Ovary (tissue), 9 donors: ENCODE data around the gene TBL1XR1. TPM values are rescaled to one million over a fixed set of nuclear protein-coding genes. Genes with fewer than 3 reads are reported as not detected.

Experiments
- DNase-seq, 5 donors: peaks; one replicate each; pipeline ENCODE4 v3.0.0-alpha.2; 2019 to 2020
- H3K27ac ChIP-seq, 2 donors: fragments of 200-600 bp; one replicate each; pipeline versions ENCODE4 v1.5.1 to v1.8.0; 2019 to 2022
- H3K27me3 ChIP-seq: fragments of 200-600 bp; one replicate; pipeline ENCODE4 v1.8.0; 2022
- H3K36me3 ChIP-seq: fragments of 200-600 bp; sonication (generic); one replicate; pipeline ENCODE4 v1.5.1; 2019
- H3K4me1 ChIP-seq: one replicate; pipeline ENCODE4 v1.8.1; 2013; ENCODE audit warnings: mild to moderate bottlenecking, moderate library complexity; ENCODE audit not compliant: insufficient read depth
- H3K4me3 ChIP-seq: fragments of 200-600 bp; sonication (generic); one replicate; pipeline ENCODE4 v1.5.1; 2017
- H3K9me3 ChIP-seq, 2 donors: fragments of 200-600 bp in 1 of 2; sonication (generic) in 1 of 2; one replicate each; pipeline versions ENCODE4 v1.5.1 to v1.8.1; 2013 to 2019; ENCODE audit warnings: mild to moderate bottlenecking in 1 of 2, moderate library complexity in 1 of 2
- CTCF ChIP-seq, 3 donors: fragments of 450-650 bp in 2 of 3; fragments of 200-600 bp in 1 of 3; IDR thresholded peaks; one replicate each; pipeline versions ENCODE4 v1.5.1 to v1.8.0; 2016 to 2022; ENCODE audit warnings: antibody characterized with exemption in 3 of 3, mild to moderate bottlenecking in 1 of 3
- EP300 ChIP-seq: sonication (generic); formaldehyde crosslinking; IDR thresholded peaks from one replicate; pipeline ENCODE4 v1.6.1; 2017; ENCODE audit warnings: antibody characterized with exemption
- POLR2A ChIP-seq: fragments of 450-650 bp; IDR thresholded peaks from one replicate; pipeline ENCODE4 v1.6.1; 2017; ENCODE audit warnings: antibody characterized with exemption, mild to moderate bottlenecking, moderate library complexity
- WGBS, 3 donors: extraction: QIAGEN DNeasy Blood & Tissue Kit in 1 of 3; methylation state at CpG; one replicate each; pipeline versions ENCODE4 v1.1.5 to v1.1.7; 2013 to 2017; 5-methylcytosine and 5-hydroxymethylcytosine counted together
- intact Hi-C, 4 donors: fragments of 100-400 bp; cut with DNase I; formaldehyde crosslinking; loops; one replicate each; pipeline versions ENCODE4 v1.11.0 to v1.15.1; 2022 to 2023
- polyA plus RNA-seq, 2 donors: library from polyadenylated mRNA; stranded (reverse); fragments of 200-250 nt in 1 of 2; fragments of 350-450 nt in 1 of 2; fragmentation: Illumina TruSeq in 1 of 2; extraction: RNeasy Lipid Tissue Mini Kit (QIAGEN cat#74804) in 1 of 2; gene quantifications; one replicate each; pipeline ENCODE4 v1.2.3, GENCODE V29; 2013 to 2014
- total RNA-seq, 7 donors: library from RNA; depleted of rRNA in 2 of 7; stranded (reverse); fragments of >200 nt in 2 of 7; fragmentation: NEBNext Ultra II Directional in 3 of 7; extraction: Animal tissue kit (Norgen Biotek cat#: 25700) in 3 of 7; gene quantifications; one replicate each; pipeline versions ENCODE4 v1.1.0 to v1.2.4, GENCODE V29; 2016 to 2023
- donor health status: DM: no; HTN: no; CAD: no; lungs with moderate emphysema.
- donor health status: DM: no; HTN: no; CAD: no.
- donor health status: Bipolar disorder and iron deficiency.
- donor health status: DM: yes; HTN: yes; CAD: no.
- donor health status: DM: no; HTN: no; CAD: no.
- donor health status: DM: yes; HTN: yes; CAD: no.

The TBL1XR1 gene
- total and polyA plus RNA-seq, 9 donors = 30.0 to 160 (median 114) TPM

GRCh38 chr3:177061369-177061768, 135.9 kb downstream of the TBL1XR1 start:
- no peak for DNase-seq
- TF ChIP-seq CTCF (IDR thresholded peaks at IDR 0.05) = no peak
- TF ChIP-seq EP300 = no peak
- TF ChIP-seq POLR2A = no peak
- Histone ChIP-seq H3K4me3 (no peak overlapping the region), H3K27me3 (no peaks in the 10 kb centered on the region), H3K36me3 (no peaks in the 10 kb centered on the region), H3K4me1 (peaks cover 11% of the 10 kb centered on the region), H3K9me3 (no peaks in the 10 kb centered on the region), H3K27ac (no peak overlapping the region)
- intact Hi-C loops = loop anchor here in 2 of 4 donors (5.0 to 10.0 kb wide), 3 partner anchors 133 to 303 kb away; partner anchors contain the start of gene TBL1XR1 (in 2 of the 2)
- WGBS, 3 donors = 12 to 27% (median 19%) methylated on average over 4 of the region's 4 CpGs

GRCh38 chr3:177060492-177060891, 136.8 kb downstream of the TBL1XR1 start:
- H3K9me3 ChIP-seq = no peaks in the 10 kb centered on the region
- H3K27ac ChIP-seq = no peak overlapping the region
- intact Hi-C loops = loop anchor here in 2 of 4 donors (5.0 to 10.0 kb wide), 3 partner anchors 134 to 304 kb away; partner anchors contain the start of gene TBL1XR1 (in 2 of the 2)
- H3K36me3 ChIP-seq = no peaks in the 10 kb centered on the region
- peaks cover 8% of the 10 kb centered on the region for H3K4me1 ChIP-seq
- no peak for DNase-seq
- no peak overlapping the region for H3K4me3 ChIP-seq
- no peaks in the 10 kb centered on the region for H3K27me3 ChIP-seq
- TF ChIP-seq POLR2A (no peak), CTCF (IDR thresholded peaks at IDR 0.05) (no peak), EP300 (no peak)
- WGBS, 3 donors = 80 to 98% (median 89%) methylated on average over 1 of the region's 1 CpG

GRCh38 chr3:177058648-177059047, 138.6 kb downstream of the TBL1XR1 start:
- no peak for TF ChIP-seq EP300
- TF ChIP-seq POLR2A = no peak
- no peak for TF ChIP-seq CTCF (IDR thresholded peaks at IDR 0.05)
- Histone ChIP-seq H3K36me3 (no peaks in the 10 kb centered on the region), H3K27ac (no peak overlapping the region), H3K4me1 (peaks cover 6% of the 10 kb centered on the region), H3K27me3 (no peaks in the 10 kb centered on the region), H3K9me3 (no peaks in the 10 kb centered on the region), H3K4me3 (no peak overlapping the region)
- WGBS, 3 donors = 83 to 86% (median 84%) methylated on average over 2 of the region's 2 CpGs
- intact Hi-C loops = loop anchor here in 1 of 4 donors (10.0 kb wide), 1 partner anchor 136 kb away; the partner anchor contains the start of gene TBL1XR1
- DNase-seq = no peak

GRCh38 chr3:177057768-177058167, 139.5 kb downstream of the TBL1XR1 start:
- 93 to 95% (median 94%) methylated on average over 4 of the region's 4 CpGs for WGBS, 3 donors
- no peak for TF ChIP-seq POLR2A
- TF ChIP-seq EP300 = no peak
- TF ChIP-seq CTCF (IDR thresholded peaks at IDR 0.05) = no peak
- no peak for DNase-seq
- H3K27me3 ChIP-seq = no peaks in the 10 kb centered on the region
- peaks cover 5% of the 10 kb centered on the region for H3K4me1 ChIP-seq
- no peak overlapping the region for H3K27ac ChIP-seq
- intact Hi-C loops = loop anchor here in 1 of 4 donors (10.0 kb wide), 1 partner anchor 137 kb away; the partner anchor contains the start of gene TBL1XR1
- H3K9me3 ChIP-seq = no peaks in the 10 kb centered on the region
- no peaks in the 10 kb centered on the region for H3K36me3 ChIP-seq
- no peak overlapping the region for H3K4me3 ChIP-seq
